Neural crest cell (in vitro differentiated cells): ENCODE data around the gene PCDH19. TPM values are rescaled to one million over a fixed set of nuclear protein-coding genes. Genes with fewer than 3 reads are reported as not detected.

Experiments
- DNase-seq: peaks from one replicate; pipeline ENCODE4 v3.0.0; 2021; ENCODE audit warnings: low read depth, mixed read lengths, low spot score
- H3K27ac Mint-ChIP-seq: one replicate; pipeline ENCODE4 v1.8.0; 2021; ENCODE audit warnings: mild to moderate bottlenecking, mixed read lengths; ENCODE audit not compliant: unreplicated experiment
- H3K27me3 Mint-ChIP-seq: 2 replicates; pipeline ENCODE4 v1.8.0; 2021; ENCODE audit warnings: low read depth, mild to moderate bottlenecking, mixed read lengths
- H3K36me3 Mint-ChIP-seq: 2 replicates; pipeline ENCODE4 v1.8.0; 2021; ENCODE audit warnings: low read depth, mild to moderate bottlenecking, mixed read lengths
- H3K4me1 Mint-ChIP-seq: 2 replicates; pipeline ENCODE4 v1.8.0; 2021; ENCODE audit warnings: mixed read lengths
- H3K4me3 Mint-ChIP-seq: one replicate; pipeline ENCODE4 v1.8.0; 2021; ENCODE audit warnings: mild to moderate bottlenecking, mixed read lengths
- H3K9me3 Mint-ChIP-seq: 2 replicates; pipeline ENCODE4 v1.8.0; 2021; ENCODE audit warnings: mixed read lengths
- total RNA-seq: library from RNA; stranded (reverse); gene quantifications from 2 replicates; pipeline ENCODE4 v1.2.1, GENCODE V29; 2021
- TF ChIP-seq, protein P1 (sequence below): fragments of 200-600 bp; sonication (generic); conservative IDR thresholded peaks from 2 replicates; pipeline ENCODE4 v1.5.0; 2021; ENCODE audit warnings: antibody characterized with exemption, mild to moderate bottlenecking

The PCDH19 gene
- total RNA-seq, 1 donor from 2014 or later = 30.2 TPM

DNA sequence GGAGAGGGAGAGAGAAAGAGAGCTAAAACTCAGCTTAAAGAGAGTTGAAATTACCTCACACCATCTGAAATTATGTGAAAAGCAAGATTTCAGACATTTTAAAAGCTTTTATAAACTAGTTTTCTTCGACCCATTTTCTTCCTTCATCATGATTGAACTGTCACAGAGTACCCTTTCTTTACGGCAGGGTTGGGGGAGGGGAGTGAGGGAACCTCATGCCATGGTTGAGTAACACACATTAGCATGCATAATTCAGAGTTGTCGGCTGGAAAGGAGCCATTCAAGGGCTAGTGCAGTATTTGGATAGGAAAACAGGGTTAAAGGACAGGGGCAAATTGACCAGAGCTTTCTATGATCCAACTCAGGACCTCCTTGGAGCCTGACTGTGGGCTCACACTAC, 46.2 kb downstream of the PCDH19 start:
- Mint-ChIP-seq H3K27ac (no peak overlapping the region), H3K36me3 (no peaks in the 10 kb centered on the region), H3K4me3 (peak overlapping the region; percentile 9), H3K27me3 (no peaks in the 10 kb centered on the region), H3K4me1 (peaks cover 39% of the 10 kb centered on the region), H3K9me3 (no peaks in the 10 kb centered on the region)
- TF ChIP-seq, protein P1, sequence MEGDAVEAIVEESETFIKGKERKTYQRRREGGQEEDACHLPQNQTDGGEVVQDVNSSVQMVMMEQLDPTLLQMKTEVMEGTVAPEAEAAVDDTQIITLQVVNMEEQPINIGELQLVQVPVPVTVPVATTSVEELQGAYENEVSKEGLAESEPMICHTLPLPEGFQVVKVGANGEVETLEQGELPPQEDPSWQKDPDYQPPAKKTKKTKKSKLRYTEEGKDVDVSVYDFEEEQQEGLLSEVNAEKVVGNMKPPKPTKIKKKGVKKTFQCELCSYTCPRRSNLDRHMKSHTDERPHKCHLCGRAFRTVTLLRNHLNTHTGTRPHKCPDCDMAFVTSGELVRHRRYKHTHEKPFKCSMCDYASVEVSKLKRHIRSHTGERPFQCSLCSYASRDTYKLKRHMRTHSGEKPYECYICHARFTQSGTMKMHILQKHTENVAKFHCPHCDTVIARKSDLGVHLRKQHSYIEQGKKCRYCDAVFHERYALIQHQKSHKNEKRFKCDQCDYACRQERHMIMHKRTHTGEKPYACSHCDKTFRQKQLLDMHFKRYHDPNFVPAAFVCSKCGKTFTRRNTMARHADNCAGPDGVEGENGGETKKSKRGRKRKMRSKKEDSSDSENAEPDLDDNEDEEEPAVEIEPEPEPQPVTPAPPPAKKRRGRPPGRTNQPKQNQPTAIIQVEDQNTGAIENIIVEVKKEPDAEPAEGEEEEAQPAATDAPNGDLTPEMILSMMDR = no peak
- peak; percentile 39 for DNase-seq

DNA sequence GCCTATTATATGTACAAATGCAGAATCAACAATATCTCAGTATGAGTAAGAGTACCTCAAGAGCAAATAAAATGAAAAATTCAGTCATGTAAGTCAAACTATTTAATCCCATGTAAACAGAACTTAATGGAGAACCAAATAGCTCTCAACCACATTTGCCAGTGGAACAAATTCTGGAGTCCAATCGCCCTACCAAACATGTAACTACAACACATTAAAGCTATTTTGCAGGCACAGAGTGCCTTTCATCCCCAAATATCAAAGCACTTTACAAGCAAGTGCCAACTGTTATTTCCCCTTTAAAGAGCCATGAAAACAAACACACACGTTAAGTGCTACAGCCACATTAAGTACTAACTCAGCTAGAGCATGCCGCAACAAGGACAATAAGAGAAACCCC, 51.3 kb downstream of the PCDH19 start:
- H3K27ac Mint-ChIP-seq = no peak overlapping the region
- H3K4me1 Mint-ChIP-seq = peaks cover 38% of the 10 kb centered on the region
- H3K4me3 Mint-ChIP-seq = no peak overlapping the region
- TF ChIP-seq, protein P1 = no peak
- no peaks in the 10 kb centered on the region for H3K36me3 Mint-ChIP-seq
- H3K27me3 Mint-ChIP-seq = no peaks in the 10 kb centered on the region
- DNase-seq = no peak
- H3K9me3 Mint-ChIP-seq = no peaks in the 10 kb centered on the region

DNA sequence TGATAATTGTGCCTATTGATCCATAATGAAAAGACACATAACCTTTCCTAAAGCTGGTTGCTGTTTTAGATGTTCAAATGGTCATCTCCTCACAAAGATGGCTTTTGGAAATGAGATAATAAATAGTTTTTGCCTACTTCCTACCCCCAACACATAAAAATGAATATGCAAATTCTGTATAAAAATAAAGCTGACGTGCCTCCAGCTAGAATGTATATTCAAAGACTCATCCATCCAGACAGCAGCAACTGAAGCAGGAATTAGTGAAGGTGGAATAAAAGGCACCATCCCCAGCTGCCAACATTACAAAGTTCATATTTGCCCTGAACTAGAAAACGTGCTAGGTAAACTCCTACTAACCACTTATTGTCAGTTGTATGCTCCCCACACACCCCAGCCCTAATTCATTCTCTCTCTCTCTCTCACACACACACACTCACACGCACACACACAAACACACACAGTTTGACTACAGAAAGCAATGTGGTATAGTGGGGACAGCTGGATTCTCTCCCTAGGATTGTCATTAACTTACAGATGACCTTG, 53.6 kb downstream of the PCDH19 start:
- Mint-ChIP-seq H3K36me3 (peaks cover 3% of the 10 kb centered on the region), H3K27me3 (no peaks in the 10 kb centered on the region), H3K27ac (peak overlapping the region; percentile 68), H3K9me3 (no peaks in the 10 kb centered on the region), H3K4me1 (peaks cover 28% of the 10 kb centered on the region), H3K4me3 (no peak overlapping the region)
- no peak for DNase-seq
- TF ChIP-seq, protein P1 = no peak

- Mint-ChIP-seq H3K4me1 (peaks cover 22% of the 10 kb centered on the region), H3K9me3 (no peaks in the 10 kb centered on the region), H3K27ac (no peak overlapping the region), H3K36me3 (peaks cover 3% of the 10 kb centered on the region), H3K4me3 (no peak overlapping the region), H3K27me3 (no peaks in the 10 kb centered on the region)
- DNase-seq = no peak
- TF ChIP-seq, protein P1 = no peak
Observed at GRCh38 chrX:100355680-100356079, 54.4 kb downstream of the PCDH19 start.

DNA sequence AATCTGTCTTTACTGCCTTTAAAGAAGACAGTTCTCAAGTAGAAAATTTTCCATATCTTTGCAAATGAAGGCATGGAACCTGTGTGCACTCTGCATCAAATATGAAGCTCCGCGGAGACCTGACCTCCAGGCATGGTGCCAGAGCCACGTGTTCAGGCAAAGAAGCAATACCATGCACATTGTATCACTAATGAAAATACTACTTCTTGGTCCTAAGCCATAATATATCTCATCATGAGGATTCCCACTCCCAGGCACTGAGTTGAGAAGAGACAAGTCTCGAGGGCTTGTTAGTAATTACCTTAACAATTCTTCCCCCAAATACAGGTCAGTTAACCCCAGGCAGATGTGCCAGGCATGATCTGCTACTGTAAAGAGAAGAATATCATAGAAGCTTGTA, 56.7 kb downstream of the PCDH19 start:
- TF ChIP-seq, protein P1 = no peak
- no peak for DNase-seq
- Mint-ChIP-seq H3K4me1 (peaks cover 17% of the 10 kb centered on the region), H3K4me3 (no peak overlapping the region), H3K27ac (no peak overlapping the region), H3K9me3 (no peaks in the 10 kb centered on the region), H3K27me3 (no peaks in the 10 kb centered on the region), H3K36me3 (peaks cover 3% of the 10 kb centered on the region)
